HUES64 (cell line): ENCODE measurements around the gene ZNF133.
"Not testable (repeated sequence)": the region's sequence is repeated elsewhere in the genome, so short reads cannot be mapped to it uniquely, and the experiment has no call there.

ENCODE experiments used
- H3K27ac ChIP-seq: 2 replicates; pipeline ENCODE4 v1.7.0; 2013; ENCODE audit warnings: low read depth, low read length, inconsistent platforms
- H3K27me3 ChIP-seq: 2 replicates; pipeline ENCODE4 v1.6.1; 2013; ENCODE audit warnings: mild to moderate bottlenecking, low read length; ENCODE audit not compliant: insufficient read depth
- H3K36me3 ChIP-seq: 2 replicates; pipeline ENCODE4 v1.6.1; 2013; ENCODE audit warnings: mild to moderate bottlenecking, low read length; ENCODE audit not compliant: insufficient read depth
- H3K4me1 ChIP-seq: 2 replicates; pipeline ENCODE4 v1.6.1; 2013; ENCODE audit warnings: mild to moderate bottlenecking, low read length, moderate library complexity; ENCODE audit not compliant: insufficient read depth
- H3K4me3 ChIP-seq: 2 replicates; pipeline ENCODE4 v1.5.1; 2013; ENCODE audit warnings: mild to moderate bottlenecking, low read length, moderate library complexity
- H3K9ac ChIP-seq: 2 replicates; pipeline ENCODE4 v1.6.1; 2013; ENCODE audit warnings: mild to moderate bottlenecking, low read depth, low read length
- H3K9me3 ChIP-seq: 2 replicates; pipeline ENCODE4 v1.6.1; 2013; ENCODE audit warnings: low read depth, low read length; ENCODE audit not compliant: insufficient read depth
- WGBS: fragments of 150-250, 120-280 bp; methylation state at CpG from one replicate; pipeline ENCODE4 v1.1.7; 2013; ENCODE audit warnings: missing lambda C conversion rate; 5-methylcytosine and 5-hydroxymethylcytosine counted together

Gene ZNF133

DNA sequence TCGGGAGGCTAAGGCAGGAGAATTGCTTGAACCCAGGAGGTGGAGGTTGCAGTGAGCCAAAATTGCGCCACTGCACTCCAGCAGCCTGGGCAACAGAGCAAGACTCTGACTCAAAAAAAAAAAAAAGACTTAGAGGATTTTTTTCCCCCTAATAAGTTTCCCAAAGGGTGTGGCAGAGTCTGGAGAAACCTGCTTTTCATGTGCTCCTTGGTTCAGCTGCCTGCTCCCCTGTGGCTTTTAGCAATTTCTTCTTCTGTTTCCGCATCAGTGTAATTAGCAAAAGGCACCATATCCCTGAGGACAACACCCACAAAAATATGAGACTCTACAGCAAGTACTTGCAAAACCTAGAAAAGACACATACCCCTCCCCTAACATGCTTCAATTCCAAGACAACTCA, 28.6 kb upstream of the ZNF133 start:
- no peak overlapping the region for H3K4me3 ChIP-seq
- no peaks in the 10 kb centered on the region for H3K9me3 ChIP-seq
- H3K27me3 ChIP-seq: no peaks in the 10 kb centered on the region
- WGBS: 91% methylated on average over 3 of the region's 3 CpGs
- H3K27ac ChIP-seq: no peak overlapping the region
- H3K9ac ChIP-seq: no peak overlapping the region
- no peaks in the 10 kb centered on the region for H3K36me3 ChIP-seq
- H3K4me1 ChIP-seq: no peaks in the 10 kb centered on the region; the same call in 1 of the 2 replicates

DNA sequence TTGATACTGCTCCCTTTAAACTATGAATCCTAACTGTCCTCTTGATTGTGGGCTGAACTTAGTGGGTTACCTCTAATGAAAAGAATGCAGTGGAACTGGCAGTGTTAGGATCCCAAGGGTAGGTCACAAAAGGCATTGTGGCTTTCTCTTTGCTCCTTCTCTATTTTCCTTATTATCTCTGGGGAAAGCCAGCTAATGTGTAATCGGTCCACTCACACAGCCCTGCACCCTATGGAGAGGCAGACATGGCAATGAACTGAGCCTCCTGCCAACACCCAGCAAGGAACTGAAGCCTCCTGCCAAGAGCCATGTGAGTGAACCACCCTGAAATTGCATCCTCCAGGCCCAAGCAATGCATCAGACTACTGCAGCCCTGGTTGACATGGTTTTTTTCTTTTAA, 24.6 kb upstream of the ZNF133 start:
- H3K4me1 ChIP-seq: peaks cover 12% of the 10 kb centered on the region; the same call in 1 of the 2 replicates
- no peaks in the 10 kb centered on the region for H3K36me3 ChIP-seq
- no peaks in the 10 kb centered on the region for H3K27me3 ChIP-seq
- H3K27ac ChIP-seq: no peak overlapping the region
- H3K4me3 ChIP-seq: no peak overlapping the region
- WGBS: 58% methylated on average over 1 of the region's 1 CpG
- H3K9ac ChIP-seq: no peak overlapping the region
- H3K9me3 ChIP-seq: no peaks in the 10 kb centered on the region

DNA sequence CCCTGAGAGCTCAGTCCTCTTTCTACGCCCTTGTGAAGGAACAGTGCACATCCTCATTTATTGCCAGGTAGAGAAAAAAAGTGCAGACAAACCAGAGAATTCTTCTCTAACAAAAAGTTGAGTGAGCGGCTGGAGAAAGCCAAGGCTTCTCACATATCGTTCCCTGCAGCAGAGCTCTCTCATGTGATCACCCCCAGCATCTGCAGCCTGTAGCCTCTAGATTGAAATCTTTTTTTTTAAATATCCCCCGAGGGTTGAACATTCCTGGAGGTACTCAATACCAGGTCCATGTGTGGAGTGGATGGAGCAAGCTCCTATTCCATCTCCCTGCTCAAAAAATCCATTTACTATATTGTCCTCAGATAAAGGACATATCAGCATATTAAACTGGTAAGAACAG, 22.9 kb upstream of the ZNF133 start:
- no peaks in the 10 kb centered on the region for H3K9me3 ChIP-seq
- peaks cover 12% of the 10 kb centered on the region; the same call in 1 of the 2 replicates for H3K4me1 ChIP-seq
- no peak overlapping the region for H3K27ac ChIP-seq
- H3K9ac ChIP-seq: no peak overlapping the region
- H3K36me3 ChIP-seq: no peaks in the 10 kb centered on the region
- no peak overlapping the region for H3K4me3 ChIP-seq
- WGBS: 93% methylated on average over 3 of the region's 4 CpGs
- no peaks in the 10 kb centered on the region for H3K27me3 ChIP-seq

DNA sequence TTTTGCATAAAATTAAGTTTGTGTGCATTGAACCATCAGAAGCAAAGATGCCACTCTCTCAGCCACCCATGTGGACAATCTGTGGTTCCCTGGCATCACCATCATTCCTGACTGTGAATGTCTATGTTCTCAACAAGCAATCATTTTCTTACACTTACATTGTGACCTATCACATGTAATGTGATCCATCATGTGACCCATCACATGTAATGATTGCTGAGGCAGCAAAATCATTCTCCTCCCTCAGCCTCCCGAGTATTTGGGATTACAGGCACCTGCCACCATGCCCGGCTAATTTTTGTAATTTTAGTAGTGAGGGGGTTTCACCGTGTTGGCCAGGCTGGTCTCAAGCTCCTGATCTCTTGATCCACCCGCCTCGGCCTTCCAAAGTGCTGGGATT, 22.0 kb upstream of the ZNF133 start:
- no peak overlapping the region for H3K4me3 ChIP-seq
- H3K36me3 ChIP-seq: no peaks in the 10 kb centered on the region
- 98% methylated on average over 5 of the region's 5 CpGs for WGBS
- no peak overlapping the region for H3K27ac ChIP-seq
- H3K9me3 ChIP-seq: no peaks in the 10 kb centered on the region
- H3K9ac ChIP-seq: no peak overlapping the region
- no peaks in the 10 kb centered on the region for H3K27me3 ChIP-seq
- peaks cover 12% of the 10 kb centered on the region; the same call in 1 of the 2 replicates for H3K4me1 ChIP-seq

DNA sequence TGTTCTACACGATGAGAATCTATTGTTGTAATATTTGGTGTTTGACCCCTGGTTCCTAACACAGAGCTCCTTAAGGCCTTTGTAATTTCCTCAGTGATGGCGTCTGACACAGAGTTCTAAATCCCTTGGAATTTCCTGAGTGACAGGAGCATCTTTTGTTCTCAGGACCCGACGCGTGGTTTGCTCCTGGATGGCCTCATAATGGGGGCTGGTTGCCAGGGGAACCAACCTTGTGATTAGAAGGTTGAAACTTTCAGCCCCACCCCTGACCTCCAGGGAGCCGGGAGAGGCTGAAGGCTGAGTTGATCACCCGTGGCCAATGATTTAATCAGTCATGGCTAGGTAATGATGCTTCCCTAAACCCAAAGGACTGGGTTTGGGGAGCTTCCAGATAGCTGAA, 20.5 kb upstream of the ZNF133 start:
- Histone ChIP-seq H3K4me1 (peaks cover 12% of the 10 kb centered on the region; the same call in 1 of the 2 replicates), H3K27me3 (no peaks in the 10 kb centered on the region), H3K9ac (no peak overlapping the region), H3K36me3 (no peaks in the 10 kb centered on the region), H3K27ac (no peak overlapping the region), H3K4me3 (no peak overlapping the region; the same call in 1 of the 2 replicates), H3K9me3 (no peaks in the 10 kb centered on the region)
- WGBS: 31% methylated on average over 7 of the region's 7 CpGs

DNA sequence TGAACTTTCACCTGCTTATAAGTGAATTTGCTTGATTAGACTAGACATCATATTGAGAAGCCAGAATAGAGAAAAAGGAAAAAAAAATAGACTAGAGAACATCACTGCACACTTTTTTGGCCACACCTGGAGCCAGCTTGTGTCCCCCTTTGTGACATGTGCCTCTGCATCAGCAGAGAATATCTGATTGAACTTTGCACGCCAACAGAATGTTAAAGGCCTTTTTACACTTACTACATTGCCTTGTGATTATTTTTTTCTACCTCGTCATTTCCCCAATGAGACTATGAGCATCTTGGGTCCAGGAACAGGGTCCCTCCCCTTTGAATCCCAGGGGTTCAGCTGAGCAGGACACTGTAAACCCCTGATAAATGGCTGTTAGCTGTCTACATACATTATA, 17.2 kb upstream of the ZNF133 start:
- H3K27ac ChIP-seq: no peak overlapping the region
- H3K27me3 ChIP-seq: no peaks in the 10 kb centered on the region
- WGBS: 80% methylated on average over 2 of the region's 2 CpGs

DNA sequence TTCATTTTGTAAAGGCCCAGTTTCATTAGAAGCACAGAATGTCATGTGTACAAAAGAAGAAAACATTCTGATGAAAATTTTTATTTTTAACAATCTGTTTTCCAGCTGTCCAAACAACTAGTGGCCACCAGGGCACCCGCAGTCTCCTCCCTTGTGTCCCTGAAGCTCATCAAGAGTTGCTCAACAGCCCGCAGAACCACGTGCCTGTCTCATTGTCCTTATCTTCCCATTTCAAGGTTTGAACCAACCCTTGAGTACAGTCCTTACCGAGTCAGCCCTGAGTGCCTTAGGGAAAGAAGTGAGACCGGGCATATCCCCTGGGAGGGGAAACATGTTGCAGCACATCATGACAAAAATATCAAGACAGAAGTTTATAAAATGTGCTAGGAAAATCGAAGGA, 15.9 kb upstream of the ZNF133 start:
- H3K27ac ChIP-seq: no peak overlapping the region
- no peak overlapping the region for H3K9ac ChIP-seq
- H3K27me3 ChIP-seq: no peaks in the 10 kb centered on the region
- H3K36me3 ChIP-seq: no peaks in the 10 kb centered on the region
- no peak overlapping the region for H3K4me3 ChIP-seq
- H3K4me1 ChIP-seq: peaks cover 10% of the 10 kb centered on the region; the same call in 1 of the 2 replicates
- no peaks in the 10 kb centered on the region for H3K9me3 ChIP-seq
- 74% methylated on average over 6 of the region's 6 CpGs for WGBS

More for the DNA sequence above, 17.2 kb upstream of the ZNF133 start:
- Histone ChIP-seq H3K4me1 (peaks cover 12% of the 10 kb centered on the region; the same call in 1 of the 2 replicates), H3K4me3 (no peak overlapping the region), H3K9me3 (no peaks in the 10 kb centered on the region), H3K36me3 (no peaks in the 10 kb centered on the region), H3K9ac (no peak overlapping the region)

DNA sequence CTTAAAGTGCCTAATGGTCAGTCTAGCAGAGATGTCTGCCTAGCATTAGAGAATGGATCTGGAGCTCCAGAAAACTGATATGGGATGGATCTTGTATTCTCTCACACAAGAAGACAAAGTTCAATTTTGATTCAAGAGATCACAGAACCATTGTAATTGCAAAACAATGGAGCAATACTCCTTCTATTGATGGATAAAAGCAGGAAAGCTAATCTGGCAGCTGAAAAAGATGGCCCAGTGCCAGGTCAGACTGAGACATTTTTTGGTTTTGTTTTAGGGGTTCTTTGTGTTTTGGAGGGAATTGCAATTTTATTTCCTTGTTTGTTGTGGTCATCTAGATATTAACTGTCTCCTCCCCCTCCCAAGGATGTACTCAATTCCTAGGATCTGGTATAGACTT, 14.6 kb upstream of the ZNF133 start:
- Histone ChIP-seq H3K27ac (no peak overlapping the region), H3K4me1 (no peaks in the 10 kb centered on the region), H3K36me3 (no peaks in the 10 kb centered on the region), H3K9me3 (no peaks in the 10 kb centered on the region), H3K4me3 (no peak overlapping the region), H3K27me3 (no peaks in the 10 kb centered on the region), H3K9ac (no peak overlapping the region)

DNA sequence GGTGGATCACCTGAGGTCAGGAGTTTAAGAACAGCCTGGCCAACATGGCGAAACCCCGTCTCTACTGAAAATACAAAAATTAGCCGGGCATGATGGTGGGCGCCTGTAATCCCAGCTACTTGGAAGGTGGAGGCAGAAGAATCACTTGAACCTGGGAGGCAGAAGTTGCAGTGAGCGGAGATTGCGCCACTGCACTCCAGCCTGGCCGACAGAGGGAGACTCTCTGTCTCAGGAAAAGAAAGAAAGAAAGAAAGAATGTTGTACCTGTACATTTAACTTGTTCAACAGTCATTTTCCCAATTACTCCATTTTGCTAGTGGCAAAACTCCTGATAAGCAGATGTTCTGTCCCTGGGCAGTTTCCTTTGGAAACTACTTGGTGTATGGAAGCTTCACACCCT, 12.4 kb upstream of the ZNF133 start:
- H3K27me3 ChIP-seq: peaks cover 11% of the 10 kb centered on the region
- H3K27ac ChIP-seq, H3K36me3 ChIP-seq, H3K4me1 ChIP-seq, H3K4me3 ChIP-seq, H3K9ac ChIP-seq, H3K9me3 ChIP-seq: not testable (repeated sequence)
- WGBS: 88% methylated on average over 7 of the region's 7 CpGs

DNA sequence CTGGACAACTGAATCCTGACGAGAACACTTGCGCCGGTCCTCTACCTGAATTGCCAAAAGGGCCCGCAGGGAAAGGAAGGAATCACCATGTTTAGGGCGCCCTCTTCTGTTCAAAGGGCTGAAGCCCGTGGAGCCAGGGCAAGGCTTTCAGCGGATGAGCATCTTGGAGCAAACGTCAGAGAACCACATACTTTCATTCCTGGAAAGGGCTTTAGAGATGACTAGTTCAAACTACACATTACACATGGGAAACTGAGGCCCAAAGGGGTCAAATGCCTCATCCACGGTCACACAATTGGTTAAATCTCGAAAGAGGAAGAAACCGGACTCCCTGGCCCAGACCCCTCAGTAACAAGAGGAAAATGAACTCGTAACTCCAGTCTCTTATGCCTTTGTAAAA, 11.5 kb upstream of the ZNF133 start:
- Histone ChIP-seq H3K27ac (no peak overlapping the region), H3K36me3 (no peaks in the 10 kb centered on the region), H3K4me1 (no peaks in the 10 kb centered on the region), H3K27me3 (peaks cover 12% of the 10 kb centered on the region), H3K4me3 (no peak overlapping the region), H3K9me3 (no peaks in the 10 kb centered on the region), H3K9ac (no peak overlapping the region)
- WGBS: 24% methylated on average over 12 of the region's 12 CpGs

DNA sequence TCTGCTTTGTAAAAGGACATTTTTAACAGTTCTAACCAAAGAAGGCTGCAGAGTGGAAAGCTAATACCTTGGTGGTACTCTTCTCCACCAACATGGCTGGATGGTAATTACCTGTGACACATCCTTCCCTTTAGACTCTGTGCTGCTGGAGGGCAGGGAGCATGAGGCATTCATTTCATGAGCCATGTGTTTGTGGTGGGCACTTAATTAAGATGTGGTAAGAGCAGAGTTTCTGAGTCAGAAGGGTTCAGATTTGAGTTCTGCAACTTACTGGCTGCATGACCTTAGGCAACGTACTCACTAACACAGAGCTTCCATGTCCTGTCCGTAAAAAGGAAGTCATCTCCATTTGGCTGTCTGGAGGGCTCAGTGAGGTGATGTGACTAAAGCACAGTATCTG, 9.1 kb upstream of the ZNF133 start:
- 87% methylated on average over 2 of the region's 2 CpGs for whole genome bisulfite sequencing
- peaks cover 25% of the 10 kb centered on the region for H3K27me3 ChIP-seq
- H3K4me1 ChIP-seq: no peaks in the 10 kb centered on the region
- H3K9ac ChIP-seq: no peak overlapping the region
- no peak overlapping the region for H3K4me3 ChIP-seq
- no peaks in the 10 kb centered on the region for H3K36me3 ChIP-seq
- no peaks in the 10 kb centered on the region for H3K9me3 ChIP-seq
- no peak overlapping the region for H3K27ac ChIP-seq

DNA sequence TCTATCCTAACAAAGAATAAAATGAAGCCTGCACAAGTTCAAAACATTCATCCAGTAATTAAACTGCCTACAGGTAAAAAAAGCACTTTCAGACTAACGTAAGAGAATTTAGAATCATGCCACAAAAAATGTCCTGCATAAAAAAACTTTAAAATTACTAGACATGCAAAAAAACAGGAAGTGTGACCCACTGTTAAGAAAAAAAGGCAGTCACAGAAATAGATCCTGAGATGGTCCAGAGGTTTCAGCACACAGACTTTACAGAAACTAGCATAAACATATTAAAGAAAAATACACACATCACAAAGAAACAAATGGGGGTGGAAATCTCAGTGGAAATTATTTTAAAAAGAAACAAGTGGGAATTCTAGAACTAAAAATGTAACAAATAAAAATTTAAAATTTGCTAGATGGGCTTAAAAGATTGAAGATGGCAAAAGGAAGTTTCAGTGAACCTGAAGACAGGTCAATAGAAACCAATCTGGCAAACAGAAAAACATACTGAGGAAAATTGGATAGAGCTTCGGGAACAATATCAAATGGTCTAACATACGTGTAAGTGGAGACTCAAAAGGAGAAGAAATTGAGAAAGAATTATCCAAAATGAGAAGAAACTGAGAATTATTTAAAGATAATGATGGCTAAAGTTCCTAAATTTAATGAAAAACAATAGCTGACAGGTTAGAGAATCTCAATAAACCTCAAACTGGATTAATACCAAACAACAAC, 3.4 kb upstream of the ZNF133 start:
- no peaks in the 10 kb centered on the region for H3K36me3 ChIP-seq
- H3K27me3 ChIP-seq: peaks cover 19% of the 10 kb centered on the region
- H3K9me3 ChIP-seq: peaks cover 11% of the 10 kb centered on the region
- H3K4me3 ChIP-seq: no peak overlapping the region
- no peak overlapping the region for H3K9ac ChIP-seq
- no peak overlapping the region for H3K27ac ChIP-seq
- 87% methylated on average over 3 of the region's 3 CpGs for WGBS
- peaks cover 5% of the 10 kb centered on the region; the same call in 1 of the 2 replicates for H3K4me1 ChIP-seq
